HG03108 (cell line): ENCODE data around the gene MAFF.
"Not testable (repeated sequence)": the region's sequence is repeated elsewhere in the genome, so short reads cannot be mapped to it uniquely, and the experiment has no call there.

Experiments
- ATAC-seq: cut with Tn5 transposase; IDR thresholded peaks from one replicate; pipeline ENCODE4 v1.9.1; 2021; ENCODE audit warnings: moderate library complexity; ENCODE audit not compliant: unreplicated experiment

Gene MAFF

GRCh38 chr22:38221908-38222796 lies 20.4 kb downstream of the MAFF start:
- ATAC-seq: no peak

DNA sequence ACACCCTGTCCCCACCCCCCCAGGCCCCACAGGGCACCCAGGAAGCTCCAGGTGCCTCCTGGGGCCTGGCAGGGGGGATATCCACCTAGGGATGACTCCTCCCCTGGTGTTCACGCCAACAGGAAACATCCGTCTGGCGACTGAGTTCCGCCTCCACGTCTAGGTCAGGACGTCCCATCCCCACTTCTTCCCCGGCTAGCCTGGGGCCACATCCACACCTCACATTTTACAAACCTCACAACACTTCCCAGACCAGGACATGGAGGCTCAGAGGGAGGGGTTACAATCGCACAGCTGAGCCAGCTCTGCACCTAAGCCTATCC lies 21.0 kb downstream of the MAFF start:
- no peak for ATAC-seq

DNA sequence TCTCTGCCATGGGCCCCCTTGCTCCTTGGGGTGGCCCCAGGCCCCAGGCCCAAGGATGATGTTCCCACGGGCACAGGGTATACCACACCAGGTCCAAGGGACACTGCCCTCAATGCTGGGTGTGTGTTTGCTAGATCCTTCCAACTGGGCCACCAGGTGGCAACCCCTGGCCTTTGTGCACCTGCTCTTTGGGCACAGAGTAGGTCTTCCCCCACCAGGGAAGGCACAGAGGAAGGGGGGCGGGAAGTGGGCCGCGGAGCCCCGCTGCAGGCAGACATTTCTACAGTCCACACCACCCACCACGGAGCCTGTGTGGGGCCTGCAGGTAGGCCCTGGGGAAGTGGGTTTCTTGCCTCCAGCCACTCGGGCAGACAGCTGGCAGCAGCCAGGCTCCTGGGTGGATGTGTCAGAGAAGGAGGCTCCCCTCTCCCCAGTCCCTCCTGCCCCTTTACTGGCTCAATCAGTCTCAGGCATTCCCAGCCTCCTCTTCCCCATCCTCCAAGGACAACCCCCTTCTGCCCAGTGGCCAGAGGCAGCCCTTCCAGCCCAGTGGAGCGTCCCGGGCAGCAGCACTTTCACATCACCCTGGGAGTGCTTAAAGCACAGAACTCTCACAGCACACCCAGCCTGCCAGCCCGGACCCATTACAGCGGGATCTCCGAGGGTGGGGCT lies 21.6 kb downstream of the MAFF start:
- no peak for ATAC-seq

DNA sequence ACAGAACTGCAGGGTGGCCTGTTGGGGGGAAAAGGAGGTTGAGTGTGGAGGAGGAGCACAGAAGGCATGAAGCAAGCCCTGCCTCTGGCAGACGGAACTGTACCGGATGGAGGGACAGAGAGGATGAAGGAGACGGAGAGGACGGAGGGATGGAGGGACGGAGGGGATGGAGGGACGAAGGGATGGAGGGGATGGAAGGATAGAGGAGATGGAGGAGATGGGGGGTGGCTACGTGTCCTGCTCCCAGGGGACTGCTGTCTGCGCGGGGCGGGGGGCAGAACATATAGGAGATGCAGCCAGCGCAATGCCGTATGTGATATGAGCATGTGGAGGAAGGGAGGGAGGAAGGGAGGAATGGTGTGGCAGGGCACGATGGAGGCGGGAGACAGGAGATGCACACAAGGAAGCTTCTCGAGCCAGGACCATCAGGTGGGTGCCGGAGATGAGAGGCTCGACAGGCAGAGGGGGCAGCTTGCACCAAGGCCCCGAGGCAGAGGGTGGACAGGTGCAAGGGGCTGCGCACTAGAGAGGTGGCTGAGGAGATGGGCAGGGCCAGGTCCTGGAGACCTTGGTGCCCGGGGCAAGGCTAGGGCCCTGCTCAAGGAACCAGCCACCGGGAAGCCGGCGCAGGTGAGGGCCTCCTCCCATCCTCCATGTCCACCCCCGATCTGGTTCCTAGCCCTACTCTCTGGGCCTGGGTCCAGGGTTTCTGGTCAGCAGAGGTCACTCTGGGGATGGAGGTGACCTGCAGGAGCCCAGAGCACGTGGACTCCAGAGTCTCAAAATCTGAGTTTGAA lies 25.3 kb downstream of the MAFF start:
- no peak for ATAC-seq

- no peak for ATAC-seq
These were observed 26.6 kb downstream of the MAFF start for GRCh38 chr22:38228326-38228872.

DNA sequence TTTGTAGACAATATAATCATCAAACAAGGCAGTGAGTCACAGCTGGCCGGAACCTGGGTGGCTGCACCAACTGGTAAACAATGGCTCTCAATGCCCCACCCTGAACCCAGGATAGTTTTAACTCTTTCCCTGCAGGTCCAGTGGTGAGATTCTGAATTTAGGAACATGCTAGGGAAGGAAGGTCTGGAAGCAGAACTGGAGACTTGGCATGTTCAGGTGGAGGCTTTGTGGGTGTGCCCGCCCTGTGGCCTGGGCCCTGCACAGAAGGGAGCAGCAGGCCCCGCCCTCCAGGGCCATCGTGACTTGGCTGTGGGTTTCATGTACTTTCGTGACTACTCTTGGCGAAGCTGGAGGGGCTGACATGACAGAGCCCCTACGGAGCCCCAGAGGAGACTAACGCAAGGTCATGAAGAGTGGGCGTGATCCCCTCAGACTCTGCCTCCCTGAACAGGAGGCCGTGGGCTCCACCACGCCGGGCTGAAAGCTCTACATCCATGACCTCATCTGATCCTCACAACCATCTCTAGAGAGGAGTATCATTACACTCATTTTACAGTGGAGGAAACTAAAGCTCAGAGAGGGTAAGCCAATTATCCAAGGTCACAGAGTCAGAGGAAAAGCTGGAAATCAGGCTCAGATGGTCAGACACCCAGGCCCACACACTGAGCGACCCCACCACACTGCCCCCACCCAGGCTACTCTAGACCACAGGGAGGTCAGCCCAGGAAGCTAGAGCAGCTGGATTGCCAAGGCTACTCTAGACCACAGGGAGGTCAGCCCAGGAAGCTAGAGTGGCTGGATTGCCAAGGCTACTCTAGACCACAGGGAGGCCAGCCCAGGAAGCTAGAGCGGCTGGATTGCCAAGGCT lies 27.3 kb downstream of the MAFF start:
- ATAC-seq: no peak

- ATAC-seq: no peak
These were observed 28.5 kb downstream of the MAFF start for GRCh38 chr22:38230108-38230825.

- ATAC-seq: no peak
These were observed 29.1 kb downstream of the MAFF start for GRCh38 chr22:38230916-38231315.

DNA sequence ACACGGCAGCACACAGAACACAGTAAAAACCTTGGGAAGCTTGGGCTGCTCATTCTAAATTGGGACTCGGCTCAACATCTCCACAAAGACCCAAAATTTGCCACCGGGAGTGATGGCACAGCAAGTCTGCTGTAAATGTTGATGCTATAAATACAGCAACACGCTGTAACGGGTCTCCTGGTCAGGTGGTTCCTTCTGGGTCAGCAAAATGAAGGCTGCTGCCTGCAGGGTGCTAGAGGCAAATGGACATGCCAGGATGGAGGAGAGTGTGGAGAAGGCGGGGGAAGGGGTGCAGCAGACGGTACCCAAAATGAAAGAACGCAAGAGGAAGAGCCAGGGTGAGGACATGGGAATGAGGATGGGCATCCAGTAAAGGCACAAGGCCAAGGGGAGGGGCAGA lies 30.4 kb downstream of the MAFF start:
- no peak for ATAC-seq

- ATAC-seq: no peak
These were observed 31.6 kb downstream of the MAFF start for GRCh38 chr22:38233427-38233826.

GRCh38 chr22:38233856-38234255 lies 32.1 kb downstream of the MAFF start:
- not testable (repeated sequence) for ATAC-seq

- ATAC-seq: no peak
These were observed 33.6 kb downstream of the MAFF start for GRCh38 chr22:38235240-38235850.

- ATAC-seq: no peak
These were observed 35.0 kb downstream of the MAFF start for GRCh38 chr22:38236786-38237185.

GRCh38 chr22:38238519-38239071 lies 36.8 kb downstream of the MAFF start:
- no peak for ATAC-seq

GRCh38 chr22:38239101-38239761 lies 37.4 kb downstream of the MAFF start:
- ATAC-seq: no peak

GRCh38 chr22:38240734-38241252 lies 39.0 kb downstream of the MAFF start:
- ATAC-seq: no peak

- ATAC-seq: no peak
These were observed 41.4 kb downstream of the MAFF start for GRCh38 chr22:38243007-38243765.

DNA sequence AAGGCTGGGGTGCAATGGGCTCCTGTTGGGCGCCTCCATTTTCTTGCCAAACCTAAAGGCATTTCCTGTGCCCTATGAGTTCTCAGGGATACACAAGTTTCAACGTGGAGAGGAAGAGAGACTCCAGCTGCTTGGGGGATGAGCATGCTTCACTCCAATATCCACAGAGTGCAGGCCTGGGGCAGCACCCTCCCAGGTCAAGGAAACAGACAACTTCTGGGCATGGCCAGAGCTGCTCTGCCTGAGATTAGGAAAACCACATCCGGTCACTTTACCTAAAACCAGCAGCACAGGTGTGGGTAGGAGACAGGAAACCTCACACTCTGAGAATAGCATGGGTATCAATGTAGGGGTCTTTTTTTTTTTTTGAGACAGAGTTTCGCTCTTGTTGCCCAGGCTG lies 42.3 kb downstream of the MAFF start:
- no peak for ATAC-seq
